ENCODE measurements around the gene APBB3.
A peak's percentile ranks its signal among the peaks of the same experiment; 100 is the strongest.

Gene APBB3

DNA sequence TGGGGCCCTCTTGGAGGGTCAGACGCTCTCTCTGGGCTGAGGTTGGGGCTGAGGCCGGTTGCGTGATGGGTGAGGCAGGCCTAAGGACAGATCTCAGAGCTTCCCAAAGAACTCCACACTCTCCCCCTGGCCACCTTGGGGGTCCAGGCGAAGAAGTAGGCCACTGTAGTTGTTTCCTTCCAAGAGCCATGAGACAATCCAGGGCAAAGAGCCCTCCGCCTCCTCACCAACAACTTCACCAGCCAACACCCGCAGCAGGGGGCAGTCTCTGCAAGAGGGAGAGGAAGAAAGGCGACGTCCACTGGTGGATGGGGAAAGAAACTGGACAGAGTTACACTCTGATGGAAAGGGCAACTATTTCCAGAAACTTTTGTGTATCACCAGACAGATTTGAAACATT, 10.9 kb upstream of the APBB3 start:
- DNase-seq (ENCODE audit: low spot score): peak; percentile 36

DNA sequence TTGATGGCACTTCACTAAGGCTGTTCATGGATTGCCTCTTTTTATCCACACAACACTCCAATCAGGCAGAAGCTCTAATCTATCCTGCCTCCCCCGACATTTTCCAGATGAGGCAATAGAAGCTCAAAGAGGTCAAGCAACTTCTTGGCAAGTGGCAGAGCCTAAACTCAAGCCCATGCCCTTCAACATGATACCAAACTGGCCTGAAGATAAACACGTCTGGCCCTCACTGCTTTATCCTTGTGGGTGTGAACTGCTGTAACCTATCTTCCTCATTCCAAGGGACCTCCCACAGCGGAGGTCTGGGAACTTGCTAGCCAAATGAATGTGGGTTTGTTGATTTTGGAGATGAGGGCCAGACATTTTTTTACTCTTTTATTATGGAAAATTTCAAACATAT, 9.8 kb upstream of the APBB3 start:
- DNase-seq (ENCODE audit: low spot score): no peak

DNA sequence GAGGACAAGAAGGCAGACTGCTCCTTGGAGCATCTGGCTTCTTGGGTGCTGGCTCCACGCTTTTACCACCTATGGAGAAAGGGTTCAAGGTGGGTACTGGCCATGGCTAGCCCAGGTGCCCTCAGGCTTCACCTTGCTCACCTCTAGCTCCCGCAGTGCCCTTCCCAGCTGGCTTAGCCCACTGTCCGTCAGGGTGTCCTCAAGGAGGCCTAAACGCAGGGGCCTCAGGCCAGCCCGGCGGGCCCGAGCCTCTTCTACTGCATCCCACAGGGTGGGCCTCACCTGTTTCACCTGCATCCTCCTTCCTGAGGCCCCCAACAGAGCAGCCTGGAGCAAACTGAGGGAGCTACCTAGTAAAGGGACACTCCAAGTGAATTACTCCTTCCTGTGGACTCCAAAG, 9.3 kb upstream of the APBB3 start:
- no peak for DNase-seq (ENCODE audit: low spot score)

DNA sequence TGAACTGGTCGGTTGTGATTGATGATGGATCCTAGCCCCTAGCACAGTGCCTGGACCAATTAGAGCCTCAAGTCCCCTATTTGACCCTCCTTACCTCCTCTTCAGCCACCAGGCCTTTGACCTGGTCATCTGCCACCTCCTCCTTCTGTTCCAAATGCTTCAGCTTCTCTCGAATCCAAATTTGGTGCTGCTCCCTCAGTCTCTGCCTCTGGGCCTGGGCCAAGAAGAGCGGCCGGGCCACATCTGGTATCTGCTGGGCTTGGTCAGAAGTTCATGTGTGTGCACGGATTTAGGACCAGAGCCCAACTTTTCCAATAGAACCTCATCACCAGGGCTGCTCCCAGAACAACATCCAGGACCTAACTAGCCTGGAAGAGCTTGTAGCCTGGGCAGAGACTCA, 6.7 kb upstream of the APBB3 start:
- DNase-seq (ENCODE audit: low spot score): no peak

DNA sequence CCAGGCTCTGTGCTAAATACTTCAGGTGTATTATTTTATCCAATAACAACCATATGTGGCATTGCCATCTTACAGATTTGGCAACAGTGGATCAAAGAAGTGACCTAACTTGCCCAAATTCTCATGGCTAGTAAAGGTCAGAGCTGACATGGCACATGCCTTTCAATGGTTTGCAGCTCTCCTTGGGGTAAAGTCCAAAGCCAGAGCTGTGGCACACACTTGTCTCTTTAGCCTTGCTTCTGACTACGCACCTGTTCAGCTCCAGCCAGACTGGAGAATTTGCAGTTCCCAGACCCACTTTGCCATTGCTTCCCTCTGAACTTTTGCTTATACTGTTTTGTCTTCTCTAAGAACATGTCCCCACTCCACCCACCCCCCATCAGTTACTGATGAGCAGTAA, 6.1 kb upstream of the APBB3 start:
- DNase-seq (ENCODE audit: low spot score): no peak

DNA sequence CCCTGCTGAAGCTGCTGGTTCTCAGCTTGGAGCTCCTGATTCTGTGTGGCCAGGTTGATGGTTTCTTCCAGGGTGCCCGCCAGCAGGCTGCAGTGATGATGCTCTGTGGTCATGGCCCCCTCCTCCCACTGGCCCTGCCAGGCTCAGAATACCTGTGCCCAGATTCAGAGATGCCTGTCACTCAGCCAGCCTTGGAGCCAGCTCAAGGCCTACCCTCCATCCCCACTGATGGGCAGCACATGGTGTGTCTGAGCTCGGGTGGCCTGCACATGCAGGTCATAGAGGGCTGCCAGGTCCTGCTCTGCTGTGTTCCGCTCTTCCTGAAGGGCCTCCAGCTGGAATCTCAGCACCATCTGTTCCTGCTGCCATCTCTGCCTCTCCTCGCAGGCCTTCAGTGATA, 5.7 kb upstream of the APBB3 start:
- DNase-seq (ENCODE audit: low spot score): no peak

DNA sequence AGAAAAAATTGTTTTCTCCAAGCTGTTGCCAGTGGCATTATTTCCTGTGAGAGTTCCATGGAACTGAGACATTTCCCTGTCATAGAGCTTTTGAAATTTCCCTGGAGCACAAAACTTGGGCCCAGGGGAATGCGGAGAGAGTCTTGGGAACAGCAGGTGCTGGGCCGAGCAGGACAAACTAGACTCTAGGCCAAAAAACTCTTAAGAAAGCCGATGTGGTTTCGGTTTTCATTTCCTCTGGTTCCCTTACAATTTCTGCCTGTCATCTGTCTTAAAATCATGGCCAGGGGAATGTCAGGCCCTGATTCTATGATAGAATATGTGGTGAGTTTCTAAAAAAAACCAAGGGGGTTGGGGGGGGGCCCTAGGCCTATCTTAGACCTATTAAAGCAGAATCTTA, 4.8 kb upstream of the APBB3 start:
- DNase-seq (ENCODE audit: low spot score): no peak

DNA sequence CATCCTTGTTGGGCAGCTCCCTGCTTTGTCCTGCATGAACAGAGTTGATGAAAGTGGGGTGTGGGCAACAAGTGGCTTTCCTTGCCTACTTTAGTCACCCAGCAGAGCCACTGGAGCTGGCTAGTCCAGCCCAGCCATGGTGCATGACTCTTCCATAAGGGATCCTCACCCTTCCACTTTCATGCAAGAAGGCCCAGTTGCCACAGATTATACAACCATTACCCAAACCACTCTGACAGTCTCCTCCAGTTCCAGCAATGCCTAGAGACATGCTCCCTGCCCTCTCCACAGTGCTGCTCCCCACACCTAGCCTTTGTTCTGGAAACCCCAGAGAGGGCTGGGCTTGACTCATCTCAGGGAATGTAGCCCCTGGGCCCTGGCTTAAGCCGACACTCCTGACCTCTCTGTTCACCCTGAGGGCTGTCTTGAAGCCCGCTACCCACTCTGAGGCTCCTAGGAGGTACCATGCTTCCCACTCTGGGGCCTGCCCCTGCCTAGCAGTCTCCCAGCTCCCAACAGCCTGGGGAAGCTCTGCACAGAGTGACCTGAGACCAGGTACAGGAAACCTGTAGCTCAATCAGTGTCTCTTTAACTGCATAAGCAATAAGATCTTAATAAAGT, 4.2 kb upstream of the APBB3 start:
- no peak for DNase-seq (ENCODE audit: low spot score)

DNA sequence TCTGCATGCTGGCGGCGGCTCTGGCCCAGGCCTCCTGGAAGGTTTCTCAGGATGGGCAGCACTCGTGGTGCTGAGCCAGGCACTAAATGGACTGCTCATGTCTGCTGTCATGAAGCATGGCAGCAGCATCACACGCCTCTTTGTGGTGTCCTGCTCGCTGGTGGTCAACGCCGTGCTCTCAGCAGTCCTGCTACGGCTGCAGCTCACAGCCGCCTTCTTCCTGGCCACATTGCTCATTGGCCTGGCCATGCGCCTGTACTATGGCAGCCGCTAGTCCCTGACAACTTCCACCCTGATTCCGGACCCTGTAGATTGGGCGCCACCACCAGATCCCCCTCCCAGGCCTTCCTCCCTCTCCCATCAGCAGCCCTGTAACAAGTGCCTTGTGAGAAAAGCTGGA, 3.5 kb upstream of the APBB3 start:
- DNase-seq (ENCODE audit: low spot score): no peak

DNA sequence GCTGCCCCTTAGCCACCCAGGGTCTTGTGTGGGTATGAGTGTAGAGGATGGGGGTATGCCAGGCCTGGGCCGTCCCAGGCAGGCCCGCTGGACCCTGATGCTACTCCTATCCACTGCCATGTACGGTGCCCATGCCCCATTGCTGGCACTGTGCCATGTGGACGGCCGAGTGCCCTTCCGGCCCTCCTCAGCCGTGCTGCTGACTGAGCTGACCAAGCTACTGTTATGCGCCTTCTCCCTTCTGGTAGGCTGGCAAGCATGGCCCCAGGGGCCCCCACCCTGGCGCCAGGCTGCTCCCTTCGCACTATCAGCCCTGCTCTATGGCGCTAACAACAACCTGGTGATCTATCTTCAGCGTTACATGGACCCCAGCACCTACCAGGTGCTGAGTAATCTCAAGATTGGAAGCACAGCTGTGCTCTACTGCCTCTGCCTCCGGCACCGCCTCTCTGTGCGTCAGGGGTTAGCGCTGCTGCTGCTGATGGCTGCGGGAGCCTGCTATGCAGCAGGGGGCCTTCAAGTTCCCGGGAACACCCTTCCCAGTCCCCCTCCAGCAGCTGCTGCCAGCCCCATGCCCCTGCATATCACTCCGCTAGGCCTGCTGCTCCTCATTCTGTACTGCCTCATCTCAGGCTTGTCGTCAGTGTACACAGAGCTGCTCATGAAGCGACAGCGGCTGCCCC, 2.9 kb upstream of the APBB3 start:
- DNase-seq (ENCODE audit: low spot score): no peak

DNA sequence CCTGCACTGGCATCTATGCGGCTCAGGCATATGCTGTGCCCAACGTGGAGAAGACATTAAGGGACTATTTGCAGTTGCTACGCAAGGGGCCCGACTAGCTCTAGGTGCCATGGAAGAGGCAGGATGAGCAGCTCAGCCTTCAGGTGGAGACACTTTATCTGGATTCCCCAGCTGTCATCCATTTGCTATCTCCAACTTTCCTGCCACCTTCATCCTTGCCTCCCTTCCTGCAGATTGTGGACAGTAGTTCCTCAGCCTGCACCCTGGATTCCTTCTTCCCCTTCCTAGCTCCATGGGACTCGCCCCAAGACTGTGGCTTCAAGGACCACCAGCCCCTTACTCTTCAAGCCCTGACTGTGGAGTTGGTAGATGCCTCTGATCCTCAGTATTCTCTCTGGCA, 2.3 kb upstream of the APBB3 start:
- DNase-seq (ENCODE audit: low spot score): no peak

DNA sequence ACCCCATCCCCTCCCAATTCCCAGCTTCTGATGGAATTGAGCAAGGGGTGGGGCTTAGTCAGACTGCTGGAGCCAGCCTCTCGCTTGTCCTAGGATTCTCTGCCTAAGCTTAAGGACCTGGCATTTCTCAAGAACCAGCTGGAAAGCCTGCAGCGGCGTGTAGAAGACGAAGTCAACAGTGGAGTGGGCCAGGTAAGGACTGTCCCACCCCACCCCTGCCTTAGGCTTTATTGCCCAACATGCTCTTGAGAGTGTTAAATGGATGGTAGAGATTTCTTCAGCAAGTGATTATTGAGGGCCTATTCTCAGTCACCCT, 1.3 kb upstream of the APBB3 start:
- DNase-seq (ENCODE audit: low spot score): no peak

DNA sequence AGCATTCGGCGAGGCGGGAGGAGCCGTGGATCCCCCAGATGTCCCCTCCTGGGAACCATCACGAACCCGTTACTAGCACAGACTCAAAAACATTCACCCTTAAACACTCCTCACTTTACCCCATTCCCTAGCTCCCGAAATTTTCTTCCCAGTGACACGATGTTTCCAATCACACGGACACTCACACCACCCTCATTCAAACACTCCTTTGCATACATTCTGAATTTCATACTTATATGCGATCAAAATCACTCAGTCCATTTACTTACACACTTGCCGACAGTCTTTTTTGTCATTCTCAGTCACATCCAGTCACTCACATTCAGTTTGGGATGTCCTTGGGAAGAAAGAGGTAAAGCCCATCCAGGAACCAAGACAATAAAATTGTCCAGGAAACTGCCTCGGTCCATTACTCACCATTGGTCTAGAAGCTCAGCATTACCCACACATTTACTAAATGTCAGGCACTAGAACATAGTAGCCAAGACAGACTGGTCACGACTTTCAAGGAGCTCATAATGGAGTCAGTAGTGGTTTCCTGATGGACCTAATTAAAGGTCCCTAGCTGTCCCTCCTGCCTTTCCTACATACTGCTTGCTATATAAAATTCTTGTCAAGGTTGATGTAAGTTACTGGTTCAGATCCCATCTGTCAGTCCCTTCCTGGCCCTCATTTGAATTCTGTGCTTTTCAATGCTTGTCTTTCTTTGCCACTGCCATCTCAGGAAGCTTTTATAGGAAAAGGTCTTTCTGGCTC, 804 bp upstream of the APBB3 start:
- no peak for DNase-seq (ENCODE audit: low spot score)

DNA sequence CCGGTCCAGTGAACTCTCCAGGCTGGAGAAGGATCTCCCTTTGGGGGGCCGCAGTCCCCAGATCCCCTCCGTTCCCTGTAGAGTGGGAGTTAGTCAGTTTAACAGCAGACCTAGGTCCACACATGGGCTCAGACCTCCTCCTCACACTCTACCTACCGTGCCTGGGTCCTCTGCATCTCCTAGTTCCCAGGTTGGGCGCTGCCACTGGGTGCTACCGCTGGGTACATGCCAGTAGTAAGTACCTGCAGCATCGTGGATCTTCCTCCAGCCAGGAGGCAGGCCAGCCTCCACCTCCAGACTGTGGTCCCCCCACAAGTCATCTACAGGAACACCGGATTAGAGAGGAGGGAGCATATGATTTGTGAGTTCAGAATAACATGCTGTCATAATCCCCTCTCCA, 802 bp downstream of the APBB3 start:
- DNase-seq (ENCODE audit: low spot score): no peak

DNA sequence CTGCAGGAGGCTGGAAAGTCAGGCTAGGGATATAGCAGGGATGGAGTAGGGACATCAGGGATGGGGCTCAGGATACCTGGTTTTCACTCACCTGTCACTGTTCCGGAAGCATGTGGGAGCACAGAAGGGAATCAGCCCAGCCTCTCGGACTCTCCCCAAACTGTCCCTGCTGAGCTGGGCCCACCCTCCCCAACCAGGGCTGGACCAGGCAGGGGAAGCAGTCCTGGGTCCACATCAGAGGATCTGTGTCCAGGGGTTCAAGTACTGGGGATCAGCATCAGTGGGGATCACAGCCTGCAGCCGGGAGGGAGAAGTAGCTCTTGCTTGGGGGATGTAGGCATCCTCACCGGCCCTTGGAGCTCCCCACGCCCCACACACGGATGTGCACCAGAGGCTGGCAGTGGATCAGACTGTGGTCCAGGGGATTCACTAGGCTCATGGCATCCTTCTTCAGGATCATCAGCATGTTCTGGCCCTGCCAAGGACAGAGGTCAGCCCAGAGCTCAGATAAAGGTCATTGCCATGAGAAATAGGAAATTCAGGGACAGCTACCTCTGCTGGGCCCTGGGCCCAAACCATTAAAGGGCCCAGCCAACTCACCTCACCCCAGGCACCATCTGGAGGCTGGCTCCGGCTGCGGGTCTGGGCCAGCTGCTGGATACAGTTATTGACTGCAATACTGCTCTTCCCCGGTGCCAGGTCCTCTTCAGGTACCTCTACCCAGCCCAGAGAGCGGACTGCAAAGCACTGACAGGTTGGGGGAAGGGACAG, 2.5 kb downstream of the APBB3 start:
- no peak for DNase-seq (ENCODE audit: low spot score)

DNA sequence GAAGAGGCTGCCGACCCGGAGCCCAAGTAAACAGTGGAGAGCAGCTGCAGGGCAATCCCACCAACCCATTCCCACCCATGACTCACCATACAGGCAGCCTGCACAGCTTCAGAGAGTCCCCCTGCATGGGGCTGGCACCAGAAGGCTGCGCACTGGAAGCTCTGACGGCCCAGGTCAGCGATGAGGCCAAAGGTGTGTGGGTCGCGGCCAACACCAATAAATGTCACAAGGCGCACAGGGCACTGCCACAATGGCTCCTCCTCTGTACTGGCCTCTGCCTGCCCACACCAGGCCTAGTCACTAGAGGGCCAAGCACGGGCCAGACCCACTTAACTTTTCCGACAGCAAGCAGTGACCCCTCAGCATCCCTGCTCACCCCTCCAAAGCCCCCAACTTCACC, 4.2 kb downstream of the APBB3 start:
- no peak for DNase-seq (ENCODE audit: low spot score)

DNA sequence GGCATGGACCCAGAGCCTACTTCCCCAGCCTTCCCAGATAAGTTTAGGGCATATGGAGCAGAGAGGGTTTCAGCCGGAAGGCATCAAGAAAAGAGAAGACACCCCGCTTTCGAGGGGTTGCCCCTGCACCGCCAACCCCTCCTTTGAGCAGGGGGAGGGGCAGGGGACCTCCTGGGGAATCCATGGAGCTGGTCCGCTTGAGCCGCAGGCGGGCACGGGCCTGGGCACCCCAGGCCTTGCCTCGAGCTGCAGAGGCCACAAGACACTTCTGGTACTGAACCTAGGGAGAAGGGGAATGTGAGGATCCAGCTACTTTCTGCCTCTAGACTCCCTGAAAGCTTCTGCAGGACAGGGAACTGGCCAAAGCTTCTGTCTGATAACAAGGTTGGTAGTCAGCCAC, 5.9 kb downstream of the APBB3 start:
- no peak for DNase-seq (ENCODE audit: low spot score)

DNA sequence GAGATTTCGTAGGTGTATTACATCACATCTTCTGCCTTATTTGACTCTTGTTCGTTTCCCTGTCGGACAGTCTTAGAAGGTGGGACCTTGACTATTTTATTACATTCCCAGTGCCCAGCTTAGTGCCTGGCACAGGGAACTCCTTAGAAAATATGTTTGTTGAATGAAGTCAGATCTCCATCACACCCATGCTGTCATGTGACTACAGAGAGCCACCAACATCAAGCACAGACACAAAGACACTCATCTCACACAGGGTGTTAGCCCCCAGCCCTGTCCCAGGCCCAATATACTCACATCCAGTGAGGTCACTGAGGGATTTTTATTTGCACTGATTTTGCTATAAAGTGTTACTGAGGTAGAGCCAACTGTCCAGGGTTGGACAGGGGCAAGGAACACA, 6.4 kb downstream of the APBB3 start:
- DNase-seq (ENCODE audit: low spot score): no peak

DNA sequence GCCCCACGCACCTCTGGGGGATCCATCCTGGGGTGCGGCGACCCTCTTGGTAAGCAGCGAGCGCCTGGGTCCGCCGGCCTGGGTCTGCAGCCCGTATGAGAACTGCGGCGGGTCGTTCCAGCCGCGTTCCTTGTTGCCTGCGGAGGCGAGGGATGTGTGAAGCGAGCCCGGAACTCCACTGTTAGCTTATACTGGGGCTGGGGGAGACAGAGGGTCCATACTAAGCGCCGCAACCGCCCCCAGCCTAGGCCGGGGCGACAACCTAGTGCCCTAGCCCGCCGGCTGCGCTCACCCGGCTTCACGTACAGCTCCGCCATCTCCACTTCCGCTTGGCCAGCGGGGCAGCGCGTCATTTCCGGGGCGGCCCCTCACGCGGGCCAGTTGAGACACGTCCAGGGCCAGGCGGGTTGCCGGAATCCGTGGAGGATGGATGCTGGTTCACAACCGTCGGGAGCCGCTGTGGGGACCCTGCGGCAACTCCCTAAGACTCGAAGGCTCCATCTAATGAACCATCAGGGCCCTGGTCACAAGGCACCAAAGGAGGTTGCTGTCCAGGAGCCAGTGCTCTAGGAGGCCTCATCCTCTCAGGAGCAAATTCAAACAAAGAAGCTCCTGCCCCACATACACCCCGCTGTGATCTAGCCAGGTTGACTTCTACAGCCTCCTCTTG, 7.1 kb downstream of the APBB3 start, which contains the start of gene SRA1:
Gene SRA1, minus strand, starts transcription at position 338 of the 670 bp plus-strand sequence. Its CDS starts 21 bp downstream, at position 317.
- peak; percentile 91 for DNase-seq (ENCODE audit: low spot score)

DNA sequence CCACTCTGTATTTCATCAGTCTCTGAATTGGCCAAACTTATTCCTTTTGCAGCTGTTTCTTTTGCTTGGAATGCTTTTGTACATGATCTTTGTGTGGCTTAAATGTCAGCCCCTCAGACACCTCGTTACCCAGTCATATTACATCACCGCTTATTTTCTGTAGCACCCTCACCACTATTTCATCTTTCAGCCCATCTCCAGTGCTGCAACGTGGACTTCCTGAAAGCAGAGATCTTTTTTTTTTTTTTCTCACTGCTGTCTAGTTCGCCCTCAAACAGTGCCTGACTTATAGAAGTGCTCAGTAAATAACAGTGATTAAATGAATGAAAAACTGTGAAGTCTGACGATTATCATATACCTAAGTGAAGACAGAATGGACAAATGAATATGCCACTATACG, 8.0 kb downstream of the APBB3 start:
- DNase-seq (ENCODE audit: low spot score): no peak

DNA sequence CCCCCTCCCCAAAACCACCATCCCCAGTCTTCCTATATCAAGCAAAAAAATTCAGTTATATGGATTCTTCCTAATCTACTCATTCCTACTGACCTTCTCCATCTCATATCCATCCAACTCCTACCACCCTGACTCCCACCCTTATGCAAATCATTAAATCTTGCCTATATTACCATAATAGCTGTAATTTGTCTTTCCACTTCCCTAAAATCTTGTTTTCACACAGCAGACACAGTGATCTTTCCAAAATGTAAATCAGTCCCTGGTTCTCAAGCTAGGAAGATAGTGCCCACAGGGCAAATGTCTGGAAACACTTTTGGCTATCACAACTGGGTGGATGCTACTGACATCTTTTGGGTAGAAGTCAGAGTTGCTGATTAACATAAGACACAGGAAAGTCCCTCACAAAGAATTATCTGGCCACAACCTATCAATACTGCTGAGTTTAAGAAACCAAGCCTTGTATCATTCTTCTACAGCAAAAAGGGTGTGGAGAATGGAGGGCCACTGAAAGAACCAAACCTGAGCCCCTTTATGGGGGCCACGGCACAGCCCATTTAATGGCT, 8.6 kb downstream of the APBB3 start:
- peak; percentile 17 for DNase-seq (ENCODE audit: low spot score)

DNA sequence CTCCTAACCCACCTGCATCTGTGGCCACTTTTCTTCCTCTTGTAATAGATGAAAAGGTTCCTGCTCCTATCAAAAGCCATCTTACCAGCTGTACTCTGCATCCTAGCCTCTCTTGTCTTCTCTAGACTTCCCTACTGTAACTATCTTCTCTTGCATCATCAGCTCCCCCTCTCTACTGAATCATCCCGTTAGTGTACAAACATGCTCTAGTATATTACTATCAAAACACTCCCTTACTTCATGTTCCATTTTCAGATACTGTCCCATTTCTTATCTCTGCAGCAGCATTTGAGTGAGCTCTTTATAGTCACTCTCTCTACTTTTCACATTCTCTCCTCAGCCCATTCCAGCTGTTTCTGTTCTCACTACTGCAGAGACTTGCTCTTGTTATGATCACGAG, 9.9 kb downstream of the APBB3 start:
- DNase-seq (ENCODE audit: low spot score): peak; percentile 46

Measured in hematopoietic multipotent progenitor cell treated with erythropoietin and hydrocortisone succinate and interleukin-3 and kit ligand, for 15 days (in vitro differentiated cells).